Hematopoietic multipotent progenitor cell treated with erythropoietin and hydrocortisone succinate and interleukin-3 and kit ligand, for 4 days (in vitro differentiated cells): ENCODE measurements around the gene OSBPL1A.
A peak's percentile ranks its signal among the peaks of the same experiment; 100 is the strongest.

ENCODE experiments used
- DNase-seq: peaks from one replicate; pipeline ENCODE4 v3.0.0-alpha.2; 2015

The OSBPL1A gene

DNA sequence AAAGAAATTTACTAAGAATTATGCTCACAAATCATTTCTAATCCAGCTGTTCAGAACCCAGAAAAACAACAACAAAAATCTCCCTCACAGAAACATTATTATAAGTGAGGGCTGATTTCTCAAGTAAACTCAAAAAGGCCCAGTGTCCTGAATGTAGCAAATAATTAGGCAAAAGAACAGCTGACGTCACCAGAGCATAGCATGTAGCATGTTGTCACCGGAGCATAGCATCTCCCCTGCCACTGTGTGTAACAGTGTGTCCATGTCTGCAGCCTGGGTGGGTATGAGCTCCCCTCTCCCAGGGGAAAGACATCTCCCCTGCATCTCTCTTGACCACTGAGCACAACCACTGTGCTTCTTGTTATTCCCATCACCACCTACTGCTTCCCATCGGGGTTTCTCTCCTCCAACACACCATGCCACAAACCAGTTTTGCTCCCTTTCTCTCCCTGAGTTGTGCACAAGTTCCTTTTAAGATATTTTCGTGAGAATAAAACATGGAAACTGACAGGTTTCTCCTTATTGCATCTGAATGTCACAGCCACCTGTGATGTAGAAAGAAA, 132.0 kb downstream of the OSBPL1A start:
- no peak for DNase-seq

DNA sequence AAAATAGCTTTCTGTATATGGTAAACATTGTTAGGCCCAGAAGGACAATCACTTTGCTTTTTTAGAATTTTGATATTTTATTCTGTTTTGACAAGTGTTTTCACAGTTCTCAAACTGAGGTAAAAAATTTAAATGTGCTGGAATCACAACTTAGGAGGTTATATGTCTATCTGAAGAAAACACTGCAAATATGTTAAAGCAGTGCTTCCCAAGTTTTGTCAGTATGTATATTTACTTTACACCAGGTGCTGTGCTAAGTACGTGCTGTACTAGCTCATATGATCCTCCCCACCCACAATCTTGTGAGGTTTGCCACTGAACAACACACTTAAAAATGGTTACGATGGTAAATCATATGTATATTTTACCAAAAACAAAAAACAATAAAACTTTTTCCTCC, 134.6 kb downstream of the OSBPL1A start:
- DNase-seq, result no peak

DNA sequence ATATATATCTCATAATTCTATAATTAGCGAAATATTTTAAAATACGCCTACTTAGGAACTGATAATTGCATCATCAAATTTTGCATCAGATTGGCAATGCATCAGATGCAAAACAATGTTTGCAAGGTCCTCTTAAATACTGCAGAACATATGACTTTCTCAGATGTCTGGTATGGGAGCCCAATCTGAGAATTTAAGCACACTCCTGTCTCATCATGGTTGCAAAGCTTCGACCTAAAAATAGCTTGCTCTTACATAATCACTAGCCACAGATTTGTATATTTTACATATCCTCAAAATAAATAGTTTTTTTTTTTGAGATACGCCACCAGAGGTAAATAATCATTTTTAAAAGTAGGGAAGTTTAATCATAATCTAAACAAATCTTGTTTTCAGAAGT, 135.5 kb downstream of the OSBPL1A start:
- DNase-seq, result no peak

- no peak for DNase-seq
Measured at GRCh38 chr18:24259869-24260641, 137.6 kb downstream of the OSBPL1A start.

- DNase-seq, result no peak
Measured at GRCh38 chr18:24254071-24254470, 143.6 kb downstream of the OSBPL1A start.

DNA sequence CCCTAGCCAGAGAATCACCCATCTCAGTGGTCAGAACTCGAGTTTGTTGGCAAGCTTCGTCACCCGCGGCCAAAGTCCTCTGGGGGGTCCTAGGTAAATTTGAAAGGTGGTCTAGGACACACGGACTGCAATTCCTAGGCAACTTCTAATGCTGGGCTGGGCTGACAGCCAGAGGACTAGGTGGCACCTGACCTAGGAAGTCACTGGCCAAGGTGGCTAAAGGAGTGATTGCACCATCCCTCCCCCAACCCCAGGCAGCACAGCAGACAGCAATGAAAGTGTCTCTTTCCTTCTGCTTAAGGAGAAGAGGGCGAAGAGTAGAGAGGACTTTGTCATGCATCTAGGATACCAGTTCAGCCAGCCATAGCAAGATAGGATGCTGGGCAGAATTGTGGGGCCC, 147.9 kb downstream of the OSBPL1A start:
- no peak for DNase-seq

DNA sequence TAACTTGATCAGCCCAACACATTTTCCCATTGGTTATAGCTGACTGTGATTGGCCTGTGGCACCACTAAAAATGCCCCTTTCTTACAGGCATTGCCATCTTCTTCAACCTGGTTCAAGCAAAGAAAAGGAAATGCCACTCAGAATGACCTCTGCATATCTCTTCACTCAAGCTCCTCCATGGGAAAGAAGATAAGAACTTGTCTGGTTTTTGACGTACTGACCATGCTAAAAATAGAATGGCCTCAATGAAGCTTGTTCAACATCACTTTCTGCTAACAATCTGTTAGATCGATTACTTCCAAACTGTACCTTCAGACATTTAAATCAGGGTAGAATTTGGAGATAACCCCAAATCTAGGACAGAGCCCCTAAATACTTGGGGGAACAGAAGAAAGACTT, 149.3 kb downstream of the OSBPL1A start:
- DNase-seq, result peak; percentile 43

- no peak for DNase-seq
Measured at GRCh38 chr18:24246143-24246542, 151.5 kb downstream of the OSBPL1A start.

DNA sequence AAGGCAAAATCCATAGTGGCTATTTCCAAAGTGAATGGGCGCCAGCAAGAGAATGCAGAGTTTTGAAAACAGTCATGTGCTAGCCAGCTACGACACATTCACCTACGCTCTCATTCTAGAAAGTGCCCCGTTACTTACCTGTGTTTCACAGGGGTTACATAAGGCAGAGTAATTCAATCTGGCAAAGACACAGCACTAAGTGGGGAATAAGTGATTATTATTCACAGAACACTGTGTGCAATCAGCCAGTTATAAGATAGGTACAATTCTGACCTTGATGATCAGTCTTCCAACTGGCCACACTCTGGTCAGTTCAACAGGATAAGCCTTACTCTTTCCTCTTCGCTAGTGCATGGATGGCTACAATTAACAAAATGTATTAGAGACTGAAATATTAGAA, 152.9 kb downstream of the OSBPL1A start:
- no peak for DNase-seq

GRCh38 chr18:24243677-24244076, 153.9 kb downstream of the OSBPL1A start:
- no peak for DNase-seq

GRCh38 chr18:24239341-24239740, 158.3 kb downstream of the OSBPL1A start:
- no peak for DNase-seq

- DNase-seq, result no peak
Measured at GRCh38 chr18:24238387-24238786, 159.2 kb downstream of the OSBPL1A start.

DNA sequence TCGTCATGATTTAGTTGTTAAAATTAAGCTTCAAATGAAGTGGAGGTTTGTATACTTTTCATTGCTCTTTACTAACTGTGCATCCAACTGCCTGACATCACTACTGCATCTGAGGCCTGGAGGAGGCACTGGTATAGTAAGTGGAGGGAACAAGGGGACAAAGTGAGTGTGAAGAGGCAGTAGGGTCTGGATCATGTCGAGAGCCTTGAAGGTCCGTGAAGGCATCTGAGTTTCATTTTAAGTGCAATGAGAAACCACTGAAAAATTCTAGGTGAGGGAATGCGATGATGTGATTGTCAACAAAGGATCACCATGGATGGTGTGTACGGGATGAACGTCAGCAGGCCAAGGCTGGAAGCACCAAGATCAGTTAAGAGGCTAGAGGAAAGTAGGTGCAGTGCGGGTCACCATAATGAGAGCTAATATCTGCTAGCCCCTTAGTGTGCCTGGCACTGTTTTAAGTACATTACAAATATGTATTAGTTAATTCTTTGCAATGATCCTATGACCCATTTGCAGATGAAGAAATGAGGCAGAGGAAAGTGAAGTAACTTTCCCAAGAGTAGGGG, 162.7 kb downstream of the OSBPL1A start:
- DNase-seq, result no peak

- DNase-seq, result no peak
Measured at GRCh38 chr18:24234330-24234729, 163.3 kb downstream of the OSBPL1A start.

DNA sequence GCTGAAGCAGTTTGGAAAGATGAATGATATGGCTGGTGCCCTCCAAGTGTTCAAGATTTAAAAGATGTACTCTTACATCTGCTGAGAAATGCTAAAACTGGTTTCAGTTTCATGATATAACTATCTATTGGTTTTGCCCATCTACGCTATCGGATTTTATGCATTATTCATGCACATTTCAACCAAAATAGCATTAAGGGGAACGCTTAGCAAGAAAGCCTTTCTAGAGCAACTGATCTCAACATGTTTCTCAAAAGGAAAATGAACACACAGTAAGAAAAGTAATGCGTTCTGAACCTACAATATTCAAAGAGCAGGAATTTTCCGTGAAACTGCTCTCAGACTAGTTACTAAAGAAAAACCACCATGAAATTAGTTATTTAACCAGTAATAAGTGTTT, 164.8 kb downstream of the OSBPL1A start:
- no peak for DNase-seq

DNA sequence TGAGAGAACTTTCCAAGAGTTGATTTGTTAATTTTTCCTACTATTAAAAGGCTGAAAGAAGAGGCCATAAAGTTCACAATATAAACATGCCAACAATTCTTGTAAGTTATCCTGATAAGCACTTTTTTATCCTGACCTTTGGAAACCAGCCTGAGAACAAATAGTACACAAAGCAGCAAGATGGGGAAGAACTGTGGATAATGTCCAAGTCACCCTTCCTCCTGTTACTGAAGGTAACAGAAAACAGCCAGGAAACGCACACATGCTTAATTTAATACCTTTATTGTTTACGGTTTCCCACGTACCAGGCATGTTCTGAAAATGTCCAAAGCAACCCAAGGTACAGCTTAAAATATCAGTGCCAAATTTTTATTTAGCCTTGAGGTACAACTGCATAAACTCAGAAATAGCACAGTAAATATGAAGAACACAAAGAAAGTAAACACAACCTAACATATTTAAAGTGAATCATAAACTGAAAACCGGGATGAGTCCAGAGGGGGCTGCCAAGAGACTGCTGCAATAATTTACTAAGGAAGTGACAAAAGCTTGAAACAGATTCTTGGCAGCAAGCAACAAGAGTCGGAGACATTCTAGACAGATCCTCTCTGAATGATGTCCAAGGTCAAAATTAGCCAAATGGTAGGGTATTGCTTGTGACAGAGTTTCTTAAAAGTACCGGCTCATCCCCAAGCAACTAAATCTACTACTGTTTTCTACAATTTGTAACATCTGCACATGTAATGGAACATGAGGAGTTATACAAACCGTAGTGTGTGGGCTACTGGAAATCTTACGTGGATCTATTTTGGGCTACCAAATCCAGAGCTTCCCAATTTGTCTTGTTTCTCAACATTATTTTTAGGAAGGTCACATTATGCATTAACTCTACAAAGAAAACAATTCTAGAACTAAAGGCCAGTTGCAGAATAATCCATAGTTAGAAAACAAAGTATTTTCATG, 165.6 kb downstream of the OSBPL1A start:
- DNase-seq, result no peak

GRCh38 chr18:24230766-24231165, 166.9 kb downstream of the OSBPL1A start:
- no peak for DNase-seq

DNA sequence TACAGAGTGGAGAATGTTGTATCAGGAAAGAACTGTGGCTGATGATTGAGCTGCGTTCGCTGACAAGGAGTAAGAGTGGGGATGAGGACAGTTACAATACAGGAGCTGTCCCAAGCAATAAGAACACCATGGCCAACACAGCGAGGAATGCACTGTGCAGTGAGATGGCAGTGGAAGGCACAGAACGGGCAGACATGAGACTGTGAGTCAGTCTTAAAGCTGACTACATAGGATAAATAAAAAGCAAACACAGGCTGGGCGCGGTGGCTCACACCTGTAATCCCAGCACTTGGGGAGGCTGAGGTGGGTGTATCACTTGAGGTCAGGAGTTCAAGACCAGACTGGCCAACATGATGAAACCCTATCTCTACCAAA, 169.0 kb downstream of the OSBPL1A start:
- DNase-seq, result no peak

- no peak for DNase-seq
Measured at GRCh38 chr18:24227977-24228666, 169.5 kb downstream of the OSBPL1A start.

GRCh38 chr18:24220318-24220688, 177.3 kb downstream of the OSBPL1A start:
- no peak for DNase-seq

GRCh38 chr18:24219561-24220317, 177.9 kb downstream of the OSBPL1A start:
- DNase-seq, result no peak

GRCh38 chr18:24214913-24215312, 182.7 kb downstream of the OSBPL1A start:
- no peak for DNase-seq
